Activated CD8-positive, alpha-beta T cell treated with anti-CD3 and anti-CD28 coated beads for 36 hours (primary cell): ENCODE measurements around the gene PPAT. TPM values are rescaled to one million over a fixed set of nuclear protein-coding genes. Genes with fewer than 3 reads are reported as not detected.

Experiments
- ATAC-seq: fragments of 200-7000 bp; cut with Tn5 transposase; one replicate; pipeline ENCODE4 v1.10.0; 2021; ENCODE audit warnings: mild to moderate bottlenecking, moderate library complexity
- CTCF ChIA-PET: fragments of 350-600 bp; sonication (Branson Sonifier 250); formaldehyde crosslinking; loops from one replicate; lab custom pipeline; 2021; ENCODE audit warnings: antibody characterized with exemption; lab: Charles Lee
- POLR2A ChIA-PET: fragments of 350-600 bp; sonication (Branson Sonifier 250); formaldehyde crosslinking; loops from one replicate; lab custom pipeline; 2021; ENCODE audit warnings: antibody characterized with exemption; lab: Charles Lee
- DNase-seq: peaks from one replicate; pipeline ENCODE4 v3.0.0-alpha.2; 2020
- H3K27ac Mint-ChIP-seq: one replicate; pipeline ENCODE4 v1.8.0; 2021; ENCODE audit warnings: mild to moderate bottlenecking, mixed read lengths
- H3K27me3 Mint-ChIP-seq: one replicate; pipeline ENCODE4 v1.8.0; 2021; ENCODE audit warnings: mixed read lengths
- H3K36me3 Mint-ChIP-seq: one replicate; pipeline ENCODE4 v1.8.0; 2021; ENCODE audit warnings: low read depth, mixed read lengths
- H3K4me1 Mint-ChIP-seq: one replicate; pipeline ENCODE4 v1.8.0; 2021; ENCODE audit warnings: low read depth, mixed read lengths
- H3K4me3 Mint-ChIP-seq: one replicate; pipeline ENCODE4 v1.8.0; 2021; ENCODE audit warnings: mild to moderate bottlenecking, moderate library complexity, mixed read lengths
- H3K9me3 Mint-ChIP-seq: one replicate; pipeline ENCODE4 v1.8.0; 2021; ENCODE audit warnings: mixed read lengths
- intact Hi-C: fragments of 100-400 bp; cut with micrococcal nuclease; formaldehyde crosslinking; loops from one replicate; pipeline ENCODE4 v1.10.0; 2022
- total RNA-seq, 2 experiments: library from RNA; stranded (reverse); gene quantifications; one replicate each; pipeline ENCODE4 v1.2.3, GENCODE V29; 2021
- TF ChIP-seq, protein P1 (sequence below): fragments of 200-600 bp; IDR thresholded peaks from one replicate; pipeline ENCODE4 v1.8.0; 2022; ENCODE audit warnings: antibody characterized with exemption, mild to moderate bottlenecking

PPAT gene
- total RNA-seq, 2 experiments from 2014 or later, result 44.1 to 46.9 TPM

DNA sequence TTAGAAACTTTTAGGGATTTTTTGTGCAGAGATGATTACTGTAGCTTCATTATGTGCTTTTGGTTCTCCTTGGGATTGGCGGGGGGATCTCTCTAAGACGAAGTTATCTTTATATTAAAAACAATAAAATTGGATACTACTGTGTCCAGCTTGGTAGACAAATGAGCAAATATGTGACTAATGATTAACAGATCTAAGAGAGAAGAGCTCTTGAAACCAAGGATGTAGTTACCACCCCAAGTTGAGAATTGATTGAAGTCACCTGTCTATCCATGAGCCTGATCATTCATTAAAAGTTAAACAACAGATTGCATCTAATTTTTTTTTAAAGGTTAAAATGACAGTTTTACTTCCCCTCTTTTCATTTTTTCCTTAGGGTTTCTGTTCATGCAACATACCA lies 9.3 kb upstream of the PPAT start:
- intact Hi-C loops, result no loop called here
- no peak for DNase-seq
- Mint-ChIP-seq H3K4me1 (peaks cover 57% of the 10 kb centered on the region), H3K36me3 (peaks cover 70% of the 10 kb centered on the region), H3K9me3 (no peaks in the 10 kb centered on the region), H3K27me3 (no peaks in the 10 kb centered on the region), H3K4me3 (no peak overlapping the region), H3K27ac (no peak overlapping the region)
- CTCF ChIA-PET, result interaction anchor here (0.6 to 1.6 kb wide), 4 partner anchors 9 to 19 kb away, joined by 3 read pairs; no protein-coding TSS in a partner anchor
- TF ChIP-seq, protein P1, sequence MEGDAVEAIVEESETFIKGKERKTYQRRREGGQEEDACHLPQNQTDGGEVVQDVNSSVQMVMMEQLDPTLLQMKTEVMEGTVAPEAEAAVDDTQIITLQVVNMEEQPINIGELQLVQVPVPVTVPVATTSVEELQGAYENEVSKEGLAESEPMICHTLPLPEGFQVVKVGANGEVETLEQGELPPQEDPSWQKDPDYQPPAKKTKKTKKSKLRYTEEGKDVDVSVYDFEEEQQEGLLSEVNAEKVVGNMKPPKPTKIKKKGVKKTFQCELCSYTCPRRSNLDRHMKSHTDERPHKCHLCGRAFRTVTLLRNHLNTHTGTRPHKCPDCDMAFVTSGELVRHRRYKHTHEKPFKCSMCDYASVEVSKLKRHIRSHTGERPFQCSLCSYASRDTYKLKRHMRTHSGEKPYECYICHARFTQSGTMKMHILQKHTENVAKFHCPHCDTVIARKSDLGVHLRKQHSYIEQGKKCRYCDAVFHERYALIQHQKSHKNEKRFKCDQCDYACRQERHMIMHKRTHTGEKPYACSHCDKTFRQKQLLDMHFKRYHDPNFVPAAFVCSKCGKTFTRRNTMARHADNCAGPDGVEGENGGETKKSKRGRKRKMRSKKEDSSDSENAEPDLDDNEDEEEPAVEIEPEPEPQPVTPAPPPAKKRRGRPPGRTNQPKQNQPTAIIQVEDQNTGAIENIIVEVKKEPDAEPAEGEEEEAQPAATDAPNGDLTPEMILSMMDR, result no peak
- ATAC-seq, result no peak
- POLR2A ChIA-PET, result interaction anchor here (0.8 to 6.0 kb wide), 4 partner anchors 8 to 25 kb away, joined by 3 to 56 read pairs (median 12); partner anchors contain the start of genes PAICS and PPAT

DNA sequence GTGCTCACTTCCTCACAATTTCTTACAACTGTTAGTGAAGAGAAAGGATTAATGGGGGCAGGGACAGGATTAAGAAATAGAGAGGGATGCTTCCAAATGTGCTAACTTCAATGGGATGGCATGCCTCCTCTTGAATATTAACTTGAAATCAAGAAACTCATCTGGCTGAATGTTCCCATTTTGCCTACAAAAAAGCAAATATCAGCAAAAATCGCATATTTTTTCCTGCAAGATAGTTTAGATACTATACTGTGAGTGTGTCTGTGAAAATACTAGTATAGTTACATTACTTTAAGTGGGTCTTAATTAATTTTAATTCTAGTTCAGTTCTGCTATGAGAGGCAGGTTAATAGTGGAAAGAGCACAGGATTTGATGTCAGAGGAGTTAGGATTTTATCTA lies 5.6 kb upstream of the PPAT start:
- Mint-ChIP-seq H3K36me3 (peaks cover 70% of the 10 kb centered on the region), H3K4me3 (peak overlapping the region; percentile 50), H3K9me3 (no peaks in the 10 kb centered on the region), H3K27me3 (no peaks in the 10 kb centered on the region), H3K4me1 (peaks cover 61% of the 10 kb centered on the region), H3K27ac (no peak overlapping the region)
- ChIA-PET CTCF (interaction anchor here (1.6 kb wide), 1 partner anchor 11 kb away, joined by 3 read pairs; no protein-coding TSS in a partner anchor), POLR2A (interaction anchor here (1.5 to 6.0 kb wide), 2 partner anchors 18 to 27 kb away, joined by 4 to 56 read pairs; no protein-coding TSS in a partner anchor)
- intact Hi-C loops, result no loop called here
- TF ChIP-seq, protein P1, result no peak
- no peak for DNase-seq
- no peak for ATAC-seq

DNA sequence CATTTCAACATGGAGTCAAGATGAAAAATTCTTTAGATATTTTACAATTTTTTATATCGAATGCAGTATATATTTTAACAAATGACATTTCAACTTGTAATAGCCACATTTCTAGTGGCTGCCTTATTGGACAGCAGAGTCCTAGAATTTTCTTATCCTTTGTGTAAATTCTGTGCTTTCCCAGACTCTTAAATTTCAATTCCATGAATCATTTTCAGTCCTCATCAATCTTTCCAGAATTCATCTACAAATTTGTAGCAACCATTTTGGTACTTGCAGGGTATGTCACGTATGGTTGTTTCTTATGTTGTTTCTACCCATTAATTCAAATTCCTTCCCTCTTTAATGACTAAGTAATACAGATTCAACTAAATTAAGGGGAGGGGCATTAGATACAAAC lies 3.4 kb upstream of the PPAT start:
- CTCF ChIA-PET, result no interaction called here
- Mint-ChIP-seq H3K27me3 (no peaks in the 10 kb centered on the region), H3K4me3 (peak overlapping the region; percentile 50), H3K27ac (no peak overlapping the region), H3K4me1 (peaks cover 48% of the 10 kb centered on the region), H3K36me3 (peaks cover 64% of the 10 kb centered on the region), H3K9me3 (no peaks in the 10 kb centered on the region)
- DNase-seq (no peak), ATAC-seq (no peak)
- intact Hi-C loops, result loop anchor here (5.0 kb wide), 1 partner anchor 51 kb away; the partner anchor contains the start of gene AASDH
- POLR2A ChIA-PET, result interaction anchor here (2.4 to 4.4 kb wide), 3 partner anchors 14 to 30 kb away, joined by 8 to 30 read pairs (median 27); partner anchors contain the start of gene SRP72
- TF ChIP-seq, protein P1, result no peak

DNA sequence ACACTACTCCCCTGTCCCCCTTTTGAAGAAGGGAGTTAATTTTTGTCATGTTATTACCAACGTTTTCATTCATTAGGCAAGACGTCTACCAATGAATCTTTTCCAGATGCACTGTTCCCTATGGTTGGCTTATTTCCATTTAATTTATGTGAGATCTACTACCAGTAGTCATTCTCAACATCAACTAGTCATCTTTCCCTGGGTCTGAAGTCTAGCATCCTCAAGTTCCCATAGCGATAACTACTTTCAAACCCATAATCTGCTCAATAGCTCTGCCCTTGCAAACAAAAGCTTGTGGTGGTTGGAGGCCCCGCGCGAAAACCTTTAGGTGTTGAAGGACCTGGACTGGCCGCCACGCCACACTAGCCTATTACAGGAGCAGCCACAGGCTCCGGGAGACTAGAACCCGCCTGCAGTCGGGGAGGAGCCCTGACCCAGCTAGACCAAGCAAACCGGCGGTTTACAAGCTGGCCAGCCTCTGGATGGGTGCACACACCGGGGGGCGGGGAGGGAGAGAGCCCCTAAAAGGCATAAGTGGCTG lies 746 bp downstream of the PPAT start:
- H3K4me3 Mint-ChIP-seq, result peak overlapping the region; percentile 89
- ChIA-PET CTCF (interaction anchor here (1.3 to 5.6 kb wide), 3 partner anchors 11 to 48 kb away, joined by 3 to 40 read pairs (median 10); partner anchors contain the start of gene AASDH), POLR2A (interaction anchor here (0.6 to 5.3 kb wide), 15 partner anchors 9 to 719 kb away, joined by 3 to 51 read pairs (median 9); partner anchors contain the start of genes AASDH, NOA1, POLR2B and REST)
- H3K27me3 Mint-ChIP-seq, result no peaks in the 10 kb centered on the region
- DNase-seq (peak; percentile 62), ATAC-seq (no peak)
- TF ChIP-seq, protein P1, result no peak
- peak overlapping the region; percentile 95 for H3K27ac Mint-ChIP-seq
- H3K36me3 Mint-ChIP-seq, result peaks cover 40% of the 10 kb centered on the region
- peaks cover 45% of the 10 kb centered on the region for H3K4me1 Mint-ChIP-seq
- intact Hi-C loops, result loop anchor here (5.0 kb wide), 1 partner anchor 47 kb away; the partner anchor contains the start of gene AASDH
- no peaks in the 10 kb centered on the region for H3K9me3 Mint-ChIP-seq

DNA sequence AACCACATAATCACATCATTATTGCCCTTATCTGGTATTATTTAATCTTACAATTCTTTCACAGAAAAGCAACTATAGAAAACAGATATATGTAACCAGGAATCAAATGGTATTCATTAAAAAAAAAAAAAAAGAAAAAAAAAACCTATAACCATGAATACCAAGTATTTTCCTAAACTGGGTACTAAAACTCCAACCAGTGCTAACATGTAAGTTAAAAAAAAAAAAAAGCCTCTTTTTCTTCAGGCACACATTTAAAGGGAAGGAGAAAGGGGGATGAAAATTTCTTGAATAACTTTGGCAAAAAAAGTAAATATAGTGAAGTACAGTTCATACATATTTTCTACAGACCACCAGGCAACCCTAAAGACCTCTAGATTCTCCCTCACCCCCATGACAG lies 2.1 kb downstream of the PPAT start:
- DNase-seq (no peak), ATAC-seq (no peak)
- H3K27ac Mint-ChIP-seq, result no peak overlapping the region
- ChIA-PET POLR2A (interaction anchor here (0.7 to 5.3 kb wide), 4 partner anchors 10 to 49 kb away, joined by 3 to 51 read pairs (median 4); partner anchors contain the start of gene AASDH), CTCF (interaction anchor here (5.6 kb wide), 1 partner anchor 9 kb away, joined by 40 read pairs; no protein-coding TSS in a partner anchor)
- H3K27me3 Mint-ChIP-seq, result no peaks in the 10 kb centered on the region
- intact Hi-C loops, result no loop called here
- no peaks in the 10 kb centered on the region for H3K9me3 Mint-ChIP-seq
- H3K4me1 Mint-ChIP-seq, result peaks cover 46% of the 10 kb centered on the region
- H3K36me3 Mint-ChIP-seq, result peaks cover 31% of the 10 kb centered on the region
- TF ChIP-seq, protein P1, result no peak
- peak overlapping the region; percentile 89 for H3K4me3 Mint-ChIP-seq
